GM12865 (cell line): ENCODE data around the gene ATPAF2.

Experiments used
- DNase-seq: peaks from one replicate; pipeline ENCODE4 v3.0.0; 2010; ENCODE audit warnings: low read depth
- H3K4me3 ChIP-seq: 2 replicates; pipeline ENCODE4 v1.5.1; 2011; ENCODE audit warnings: mild to moderate bottlenecking, low read depth, low read length, control low read depth
- CTCF ChIP-seq: IDR thresholded peaks from 2 replicates; pipeline ENCODE4 v1.5.1; 2011; ENCODE audit warnings: low read length, control low read depth, low read depth, inconsistent platforms; ENCODE audit not compliant: insufficient read depth; ENCODE audit errors: missing control alignments

Gene ATPAF2

DNA sequence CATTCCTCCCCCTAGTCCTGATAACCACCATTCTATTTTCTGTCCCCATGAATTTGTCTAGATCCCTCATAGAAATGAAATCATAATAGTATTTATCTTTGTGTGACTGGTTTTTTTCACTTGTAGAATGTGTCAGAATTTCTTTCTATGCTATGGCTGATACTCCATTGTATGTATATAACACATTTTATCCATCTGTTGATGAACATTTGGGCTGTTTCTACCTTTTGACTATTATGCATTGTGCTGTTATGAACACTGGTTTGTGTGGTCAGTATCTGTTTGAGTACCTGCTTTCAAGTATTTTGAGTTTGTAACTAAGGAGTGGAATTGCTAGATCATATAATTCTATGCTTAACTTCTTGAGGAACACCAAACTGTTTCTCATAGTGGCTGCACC lies 32.8 kb upstream of the ATPAF2 start:
- no peak for DNase-seq
- no peak for TF ChIP-seq CTCF

GRCh38 chr17:18070861-18071340 lies 31.9 kb upstream of the ATPAF2 start:
- DNase-seq = peak; percentile 11
- H3K4me3 ChIP-seq = no peak overlapping the region
- TF ChIP-seq CTCF = no peak

More for the DNA sequence above, 32.8 kb upstream of the ATPAF2 start:
- H3K4me3 ChIP-seq = no peak overlapping the region

DNA sequence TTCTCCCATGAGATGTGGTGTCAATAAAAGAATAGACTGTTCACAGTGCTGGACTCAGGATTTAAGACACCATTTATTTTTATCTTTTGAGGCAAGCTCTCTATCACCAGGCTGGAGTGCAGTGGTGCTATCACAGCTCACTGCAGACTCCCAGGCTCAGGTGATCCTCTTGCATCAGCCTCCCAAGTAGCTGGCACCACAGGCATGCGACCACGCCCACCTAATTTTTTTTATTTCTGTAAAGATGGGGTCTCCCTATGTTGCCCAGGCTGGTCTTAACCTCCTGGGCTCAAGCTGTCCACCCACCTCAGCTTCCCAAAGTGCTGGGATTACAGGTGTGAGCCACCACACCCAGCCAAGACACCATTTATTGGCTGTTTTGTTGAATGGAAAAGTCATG lies 30.1 kb upstream of the ATPAF2 start:
- no peak for DNase-seq
- no peak overlapping the region for H3K4me3 ChIP-seq
- no peak for TF ChIP-seq CTCF

DNA sequence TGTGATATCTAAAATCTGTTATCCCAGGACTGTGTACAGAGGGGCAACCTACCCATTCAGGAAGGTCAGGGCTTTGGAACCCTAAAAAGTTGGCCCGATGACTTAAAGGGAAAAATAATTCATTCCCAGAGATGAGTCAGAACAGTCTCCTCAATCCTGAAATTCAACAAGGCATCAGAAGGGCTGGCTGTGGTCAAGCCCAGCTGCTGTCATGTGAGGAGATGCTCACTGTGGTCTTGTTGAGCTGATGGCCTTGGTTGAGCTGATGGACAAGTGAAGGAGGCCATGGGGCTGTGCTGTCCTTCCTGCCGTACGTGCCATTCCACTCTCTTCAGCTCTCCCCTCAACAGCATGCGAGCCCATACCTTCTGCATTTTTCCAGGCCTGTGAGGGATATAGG lies 27.9 kb upstream of the ATPAF2 start:
- no peak for TF ChIP-seq CTCF
- no peak overlapping the region for H3K4me3 ChIP-seq
- DNase-seq = no peak

DNA sequence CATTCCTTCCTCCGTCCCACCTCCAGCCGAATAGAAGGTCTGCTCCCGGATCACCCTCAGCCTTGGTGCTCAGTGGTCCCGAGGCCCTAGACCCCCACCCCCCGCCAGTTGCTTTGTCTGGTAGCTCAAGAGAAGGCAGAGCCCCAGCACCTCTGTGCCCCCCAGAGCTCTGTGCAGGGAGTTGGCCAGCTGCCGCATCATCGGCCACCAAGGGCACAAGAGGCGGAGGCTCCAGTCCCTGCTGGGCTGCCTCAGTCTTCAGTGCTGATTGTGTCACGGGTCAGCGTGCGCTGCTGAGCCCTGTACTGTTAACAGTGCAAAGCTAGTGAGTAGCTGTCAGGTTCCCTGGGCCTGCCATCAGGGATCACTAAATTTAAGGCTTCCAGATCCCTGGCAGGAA lies 26.6 kb upstream of the ATPAF2 start:
- no peak for TF ChIP-seq CTCF
- no peak for DNase-seq
- H3K4me3 ChIP-seq = no peak overlapping the region

GRCh38 chr17:18064053-18064452 lies 25.1 kb upstream of the ATPAF2 start:
- no peak for TF ChIP-seq CTCF
- DNase-seq = no peak
- H3K4me3 ChIP-seq = no peak overlapping the region

DNA sequence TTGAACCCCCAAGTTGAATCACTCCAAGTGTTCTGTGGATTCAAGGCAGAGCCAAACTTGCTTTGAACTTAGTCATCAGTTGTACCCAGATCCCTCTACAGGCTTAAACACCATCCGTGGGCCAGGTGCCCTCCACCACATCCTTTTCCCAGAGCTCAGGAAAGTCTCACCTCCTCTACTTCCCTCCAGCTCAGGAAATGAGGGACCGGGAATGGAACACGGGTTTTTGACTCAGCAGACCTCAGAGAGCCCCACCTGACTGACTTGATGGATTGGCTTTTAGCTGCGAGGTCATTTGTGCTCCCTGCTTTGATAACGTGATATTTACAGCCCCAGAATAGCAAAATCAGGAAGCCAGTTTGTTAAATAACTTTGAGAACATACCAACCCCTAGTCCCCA lies 20.3 kb upstream of the ATPAF2 start:
- no peak for DNase-seq
- H3K4me3 ChIP-seq = no peak overlapping the region
- TF ChIP-seq CTCF = no peak
